Kidney (tissue), 14 donors: ENCODE measurements around the gene MSI2. TPM values are rescaled to one million over a fixed set of nuclear protein-coding genes. Genes with fewer than 3 reads are reported as not detected.

Experiments
- DNase-seq, 5 donors: peaks; one replicate each; pipeline ENCODE4 v3.0.0-alpha.2; 2013 to 2020
- FAIRE-seq: peaks from 2 replicates; lab custom pipeline; 2012; peaks lifted over from hg19 to GRCh38; lab: Jason Lieb, UNC
- H3K27ac ChIP-seq, 2 donors: one replicate each; pipeline ENCODE4 v1.7.0; 2013; ENCODE audit warnings: low read depth in 2 of 2, low read length in 2 of 2, inconsistent platforms in 1 of 2
- H3K27me3 ChIP-seq: one replicate; pipeline ENCODE4 v1.7.1; 2013; ENCODE audit warnings: low read length, inconsistent platforms; ENCODE audit not compliant: control insufficient read depth, insufficient read depth
- H3K36me3 ChIP-seq, 3 donors: one replicate each; pipeline versions ENCODE4 v1.7.0 to v1.7.1; 2013; ENCODE audit warnings: low read length in 3 of 3, control low read depth in 1 of 3, inconsistent platforms in 1 of 3; ENCODE audit not compliant: insufficient read depth in 3 of 3, control insufficient read depth in 2 of 3
- H3K4me1 ChIP-seq, 3 donors: one replicate each; pipeline versions ENCODE4 v1.7.0 to v1.7.1; 2013; ENCODE audit warnings: low read length in 3 of 3, inconsistent platforms in 1 of 3, low read depth in 1 of 3; ENCODE audit not compliant: control insufficient read depth in 2 of 3, insufficient read depth in 2 of 3
- H3K4me3 ChIP-seq, 3 donors: one replicate each; pipeline versions ENCODE4 v1.7.0 to v1.8.1; 2013; ENCODE audit warnings: low read length in 3 of 3, control low read depth in 1 of 3, inconsistent platforms in 1 of 3
- H3K9ac ChIP-seq, 3 donors: one replicate each; pipeline versions ENCODE4 v1.7.0 to v1.7.1; 2013; ENCODE audit warnings: low read length in 3 of 3, control low read depth in 1 of 3, inconsistent platforms in 1 of 3
- H3K9me3 ChIP-seq, 3 donors: one replicate each; pipeline versions ENCODE4 v1.7.0 to v1.7.1; 2013; ENCODE audit warnings: low read length in 3 of 3, control low read depth in 1 of 3, inconsistent platforms in 1 of 3; ENCODE audit not compliant: control insufficient read depth in 2 of 3, insufficient read depth in 1 of 3
- CTCF ChIP-seq: IDR thresholded peaks from 3 replicates; pipeline ENCODE4 v1.5.1; 2012; ENCODE audit warnings: mild to moderate bottlenecking, moderate library complexity, borderline replicate concordance; ENCODE audit not compliant: insufficient read depth; ENCODE audit errors: extremely low read depth
- intact Hi-C: fragments of 100-400 bp; cut with DNase I; formaldehyde crosslinking; loops from one replicate; pipeline ENCODE4 v1.11.1; 2022
- polyA plus RNA-seq: library from polyadenylated mRNA; stranded (reverse); fragments of 350-450 nt; fragmentation: Illumina TruSeq; extraction: RNeasy Lipid Tissue Mini Kit (QIAGEN cat#74804); gene quantifications from one replicate; pipeline ENCODE4 v1.2.3, GENCODE V29; 2014; ENCODE audit warnings: low read depth, low replicate concordance; ENCODE audit not compliant: insufficient read depth
- total RNA-seq: library from RNA; stranded (reverse); fragmentation: NEBNext Ultra II Directional; extraction: Animal tissue kit (Norgen Biotek cat#: 25700); gene quantifications from one replicate; pipeline ENCODE4 v1.2.1, GENCODE V29; 2021
- donor health status: control.
- donor health status: control.
- donor health status: control.
- donor health status: control.
- donor health status: control.
- donor health status: DM: yes; HTN: yes; CAD: no.
- donor health status: Normal renal cell carcinoma (clear cell type).

MSI2 gene
- total and polyA plus RNA-seq, 2 donors from 2014 or later = 69.2 to 151 TPM

- peaks cover 0 to 6% (median 0%) of the 10 kb centered on the region in 3 donors for H3K9me3 ChIP-seq
- no peak overlapping the region for H3K27ac ChIP-seq
- no peak for TF ChIP-seq CTCF
- no peaks in the 10 kb centered on the region for H3K27me3 ChIP-seq
- DNase-seq (no peak), FAIRE-seq (no peak)
- H3K36me3 ChIP-seq = no peaks in the 10 kb centered on the region
- no peak overlapping the region for H3K9ac ChIP-seq
- H3K4me1 ChIP-seq = no peaks in the 10 kb centered on the region
- H3K4me3 ChIP-seq = no peak overlapping the region
- intact Hi-C loops = loop anchor here (10.0 kb wide), 2 partner anchors 415 to 495 kb away; partner anchors contain the start of gene CCDC182
Measured at GRCh38 chr17:57249520-57249919, 6.8 kb upstream of the MSI2 start.

GRCh38 chr17:57251211-57251787 lies 5.0 kb upstream of the MSI2 start:
- Histone ChIP-seq H3K4me1 (no peaks in the 10 kb centered on the region), H3K9ac (no peak overlapping the region), H3K4me3 (no peak overlapping the region), H3K27me3 (no peaks in the 10 kb centered on the region), H3K36me3 (no peaks in the 10 kb centered on the region), H3K9me3 (peaks cover 0 to 6% (median 0%) of the 10 kb centered on the region in 3 donors), H3K27ac (no peak overlapping the region)
- FAIRE-seq = no peak
- TF ChIP-seq CTCF = no peak
- intact Hi-C loops = no loop called here
- no peak for DNase-seq

GRCh38 chr17:57253362-57254065 lies 2.8 kb upstream of the MSI2 start:
- H3K36me3 ChIP-seq = no peaks in the 10 kb centered on the region
- intact Hi-C loops = no loop called here
- no peaks in the 10 kb centered on the region for H3K27me3 ChIP-seq
- TF ChIP-seq CTCF = no peak
- H3K4me3 ChIP-seq = no peak overlapping the region
- peaks cover 0 to 6% (median 0%) of the 10 kb centered on the region in 3 donors for H3K9me3 ChIP-seq
- no peak for FAIRE-seq
- no peak for DNase-seq
- no peak overlapping the region for H3K9ac ChIP-seq
- H3K4me1 ChIP-seq = peaks cover 0 to 2% (median 0%) of the 10 kb centered on the region in 3 donors
- no peak overlapping the region for H3K27ac ChIP-seq
